ENCODE measurements around the gene AMMECR1L. TPM values are rescaled to one million over a fixed set of nuclear protein-coding genes. Genes with fewer than 3 reads are reported as not detected.
"Not testable (repeated sequence)": the region's sequence is repeated elsewhere in the genome, so short reads cannot be mapped to it uniquely, and the experiment has no call there.

Gene AMMECR1L
- total RNA-seq, 2 donors from 2014 or later = 9.9 to 29.6 TPM

DNA sequence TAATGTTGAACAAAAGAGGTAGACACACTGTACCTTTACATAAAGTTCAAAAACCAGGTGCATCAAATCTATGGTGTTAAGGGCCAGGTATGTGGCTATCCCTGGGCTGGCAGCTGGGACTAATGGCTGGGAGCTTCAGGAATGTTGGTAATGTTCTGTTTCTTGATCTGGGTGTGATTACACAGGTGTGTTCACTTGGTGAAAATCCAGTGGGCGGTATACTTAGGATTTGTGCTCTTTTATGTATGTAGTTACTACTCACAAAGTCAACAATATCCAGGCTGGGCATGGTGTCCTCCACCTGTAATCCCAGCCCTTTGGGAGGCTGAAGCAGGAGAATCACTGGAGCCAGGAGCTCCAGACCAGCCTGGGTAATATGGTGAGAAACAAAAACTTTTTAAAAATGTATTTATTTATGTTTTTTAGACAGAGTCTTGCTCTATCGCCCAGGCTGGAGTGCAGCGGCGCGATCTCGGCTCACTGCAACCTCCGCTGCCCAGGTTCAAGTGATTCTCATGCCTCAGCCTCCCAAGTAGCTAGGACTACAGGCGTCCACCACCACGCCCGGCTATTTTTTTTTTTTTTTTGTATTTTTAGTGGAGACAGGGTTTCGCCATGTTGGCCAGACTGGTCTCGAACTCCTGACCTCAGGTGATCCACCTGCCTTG, 22.1 kb upstream of the AMMECR1L start:
- H3K4me1 ChIP-seq (replicated peaks); H3K4me3 ChIP-seq; H3K27ac ChIP-seq; H3K36me3 ChIP-seq; intact Hi-C loops (cut with DNase I); H3K9me3 ChIP-seq; H3K27me3 ChIP-seq (replicated peaks; ENCODE audit: insufficient read depth): not testable (repeated sequence)
- 90% methylated on average over 12 of the region's 12 CpGs for WGBS
- peak; percentile 64 for TF ChIP-seq POLR2AphosphoS5 (IDR thresholded peaks at IDR 0.05)
- DNase-seq (ENCODE audit: low spot score) = peak; percentile 49

DNA sequence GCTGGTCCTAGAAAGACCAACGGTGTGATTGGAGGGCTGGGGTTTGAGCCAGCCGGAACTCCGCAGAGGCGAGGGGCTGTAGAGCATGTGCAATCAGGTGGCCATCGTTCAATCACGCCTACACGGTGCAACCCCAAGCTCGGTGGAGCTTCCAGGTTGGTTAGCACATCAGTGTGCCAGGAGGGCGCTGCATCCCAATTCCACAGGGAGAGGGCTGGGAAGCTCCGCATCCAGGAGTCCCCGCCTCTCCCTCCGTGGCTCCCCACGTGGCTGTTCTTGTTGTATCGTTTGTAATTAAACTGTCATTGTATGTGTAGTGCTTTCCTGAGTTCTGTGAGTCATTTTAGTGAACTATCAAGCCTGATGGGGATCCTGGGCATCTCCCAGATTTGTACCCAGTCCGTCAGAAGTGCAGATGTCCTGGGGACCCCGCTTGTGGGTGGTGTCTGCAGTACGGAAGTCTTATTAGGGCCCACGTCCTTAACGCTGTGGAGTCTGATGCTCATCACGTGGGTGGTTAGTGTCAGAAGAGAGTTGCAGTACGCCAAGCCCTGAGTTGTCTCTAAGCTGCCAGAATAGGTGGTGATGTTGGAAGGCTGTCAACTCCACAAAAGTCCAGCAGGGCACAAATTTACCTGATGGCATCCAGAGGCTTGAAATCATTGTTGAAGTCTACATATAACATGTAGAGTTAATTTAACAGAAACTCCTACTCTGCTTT, 20.6 kb upstream of the AMMECR1L start:
- intact Hi-C loops (cut with DNase I) = no loop called here
- no peaks in the 10 kb centered on the region for H3K4me1 ChIP-seq (replicated peaks)
- no peak for DNase-seq (ENCODE audit: low spot score)
- 57% methylated on average over 20 of the region's 21 CpGs for WGBS
- no peak overlapping the region for H3K27ac ChIP-seq
- no peaks in the 10 kb centered on the region for H3K27me3 ChIP-seq (replicated peaks; ENCODE audit: insufficient read depth)
- no peak for TF ChIP-seq POLR2A (IDR thresholded peaks at IDR 0.05)
- TF ChIP-seq, protein P1, sequence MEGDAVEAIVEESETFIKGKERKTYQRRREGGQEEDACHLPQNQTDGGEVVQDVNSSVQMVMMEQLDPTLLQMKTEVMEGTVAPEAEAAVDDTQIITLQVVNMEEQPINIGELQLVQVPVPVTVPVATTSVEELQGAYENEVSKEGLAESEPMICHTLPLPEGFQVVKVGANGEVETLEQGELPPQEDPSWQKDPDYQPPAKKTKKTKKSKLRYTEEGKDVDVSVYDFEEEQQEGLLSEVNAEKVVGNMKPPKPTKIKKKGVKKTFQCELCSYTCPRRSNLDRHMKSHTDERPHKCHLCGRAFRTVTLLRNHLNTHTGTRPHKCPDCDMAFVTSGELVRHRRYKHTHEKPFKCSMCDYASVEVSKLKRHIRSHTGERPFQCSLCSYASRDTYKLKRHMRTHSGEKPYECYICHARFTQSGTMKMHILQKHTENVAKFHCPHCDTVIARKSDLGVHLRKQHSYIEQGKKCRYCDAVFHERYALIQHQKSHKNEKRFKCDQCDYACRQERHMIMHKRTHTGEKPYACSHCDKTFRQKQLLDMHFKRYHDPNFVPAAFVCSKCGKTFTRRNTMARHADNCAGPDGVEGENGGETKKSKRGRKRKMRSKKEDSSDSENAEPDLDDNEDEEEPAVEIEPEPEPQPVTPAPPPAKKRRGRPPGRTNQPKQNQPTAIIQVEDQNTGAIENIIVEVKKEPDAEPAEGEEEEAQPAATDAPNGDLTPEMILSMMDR (IDR thresholded peaks at IDR 0.05) = no peak
- no peaks in the 10 kb centered on the region for H3K36me3 ChIP-seq
- H3K9me3 ChIP-seq = no peaks in the 10 kb centered on the region
- no peak overlapping the region for H3K4me3 ChIP-seq

DNA sequence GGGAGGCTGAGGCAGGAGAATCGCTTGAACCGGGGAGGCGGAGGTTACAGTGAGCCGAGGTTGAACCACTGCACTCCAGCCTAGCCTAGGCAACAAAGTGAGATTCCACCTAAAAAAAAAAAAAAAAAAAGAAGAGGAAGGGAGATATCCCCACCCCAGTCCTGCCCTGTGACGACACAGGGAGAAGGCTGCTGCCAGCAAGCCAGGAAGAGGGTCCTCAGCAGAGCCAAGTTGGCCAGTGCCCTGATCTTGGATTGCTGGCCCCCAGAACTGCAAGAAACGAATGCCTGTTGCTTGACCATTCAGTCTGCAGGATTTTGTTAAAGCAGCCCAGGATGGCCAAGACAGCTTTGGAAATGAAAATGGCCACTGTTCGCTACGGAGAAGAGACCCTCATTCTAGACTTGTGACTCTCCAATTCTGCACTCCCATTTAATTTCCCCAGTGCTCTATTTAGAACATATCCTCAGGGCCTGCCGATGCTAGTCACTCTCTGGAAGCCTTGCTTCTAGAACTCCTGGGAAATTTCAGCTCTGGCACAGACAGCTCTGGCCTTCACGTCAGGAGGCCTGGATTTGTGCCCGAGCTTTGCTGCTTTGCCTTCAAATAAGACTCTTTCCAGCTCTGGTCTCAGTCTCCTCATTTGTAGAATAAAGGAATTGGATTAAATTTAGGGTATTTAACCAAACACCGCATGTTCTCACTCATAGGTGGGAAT, 15.7 kb upstream of the AMMECR1L start:
- Histone ChIP-seq H3K27ac (no peak overlapping the region), H3K9me3 (no peaks in the 10 kb centered on the region), H3K36me3 (no peaks in the 10 kb centered on the region), H3K27me3 (replicated peaks; ENCODE audit: insufficient read depth) (no peaks in the 10 kb centered on the region), H3K4me3 (no peak overlapping the region), H3K4me1 (replicated peaks) (no peaks in the 10 kb centered on the region)
- intact Hi-C loops (cut with DNase I) = no loop called here
- 76% methylated on average over 12 of the region's 12 CpGs for WGBS
- TF ChIP-seq, protein P1 (IDR thresholded peaks at IDR 0.05) = no peak
- no peak for TF ChIP-seq POLR2A (IDR thresholded peaks at IDR 0.05)
- TF ChIP-seq POLR2AphosphoS5 (IDR thresholded peaks at IDR 0.05) = no peak
- no peak for DNase-seq (ENCODE audit: low spot score)

DNA sequence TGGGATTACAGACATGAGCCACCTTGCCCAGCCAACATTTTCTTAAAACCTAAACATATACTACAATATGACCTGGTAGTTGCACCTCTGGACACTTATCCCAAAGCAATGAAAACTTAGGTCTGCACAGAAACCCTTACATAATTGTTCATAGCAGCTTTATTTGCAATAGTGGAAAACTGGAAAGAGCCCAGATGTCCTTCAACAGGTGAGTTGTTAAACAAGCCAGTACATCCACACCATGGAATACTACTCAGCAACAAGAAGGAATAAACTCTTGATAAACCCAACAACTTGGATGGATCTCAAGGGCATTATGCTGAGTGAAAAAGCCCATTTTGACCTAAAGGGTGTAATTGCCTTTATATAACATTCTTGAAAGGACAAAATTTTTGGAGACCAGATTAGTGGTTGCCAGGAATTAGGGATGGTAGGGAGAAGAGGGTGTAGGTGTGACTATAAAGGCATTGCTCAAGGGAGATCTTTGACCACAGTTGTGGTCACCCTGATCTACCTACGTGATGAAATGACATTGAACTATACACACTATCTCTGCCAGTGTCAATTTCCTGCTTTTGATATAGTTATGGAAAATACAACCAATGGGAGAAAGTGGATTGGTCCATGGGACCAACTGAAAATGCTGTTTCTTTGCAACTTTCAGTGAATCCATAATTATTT, 11.9 kb upstream of the AMMECR1L start:
- 65% methylated on average over 1 of the region's 1 CpG for WGBS
- no peaks in the 10 kb centered on the region for H3K27me3 ChIP-seq (replicated peaks; ENCODE audit: insufficient read depth)
- DNase-seq (ENCODE audit: low spot score) = no peak
- intact Hi-C loops (cut with DNase I) = loop anchor here (10.0 kb wide), 2 partner anchors 57 to 337 kb away; no protein-coding TSS in a partner anchor
- H3K36me3 ChIP-seq = no peaks in the 10 kb centered on the region
- no peak overlapping the region for H3K4me3 ChIP-seq
- H3K27ac ChIP-seq = no peak overlapping the region
- H3K4me1 ChIP-seq (replicated peaks) = no peaks in the 10 kb centered on the region
- TF ChIP-seq POLR2A (IDR thresholded peaks at IDR 0.05) (no peak), POLR2AphosphoS5 (IDR thresholded peaks at IDR 0.05) (no peak)
- no peaks in the 10 kb centered on the region for H3K9me3 ChIP-seq

DNA sequence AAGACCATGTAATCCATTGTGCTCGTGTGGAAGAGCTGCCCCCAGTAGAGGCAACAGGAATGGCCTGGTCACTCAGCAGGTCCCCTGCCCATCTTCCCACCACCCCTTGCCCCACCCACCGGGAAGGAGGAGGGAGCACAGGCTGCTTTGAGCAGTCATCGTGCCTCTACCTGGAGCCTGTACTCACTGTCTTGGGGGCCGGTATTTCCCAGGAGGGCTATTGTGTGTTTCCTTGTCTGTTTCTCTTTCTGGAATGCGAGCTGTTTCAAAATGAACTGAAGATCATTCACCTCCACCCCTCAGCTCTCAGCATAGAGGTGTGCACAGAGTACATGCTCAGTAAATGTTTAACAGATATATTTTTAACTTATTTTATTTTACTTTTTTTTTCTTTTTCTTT, 7.7 kb upstream of the AMMECR1L start:
- no peaks in the 10 kb centered on the region for H3K4me1 ChIP-seq (replicated peaks)
- H3K36me3 ChIP-seq = no peaks in the 10 kb centered on the region
- H3K27ac ChIP-seq = no peak overlapping the region
- no peak for DNase-seq (ENCODE audit: low spot score)
- no peaks in the 10 kb centered on the region for H3K27me3 ChIP-seq (replicated peaks; ENCODE audit: insufficient read depth)
- no peaks in the 10 kb centered on the region for H3K9me3 ChIP-seq
- H3K4me3 ChIP-seq = no peak overlapping the region
- no peak for TF ChIP-seq POLR2A (IDR thresholded peaks at IDR 0.05)
- TF ChIP-seq, protein P1 (IDR thresholded peaks at IDR 0.05) = no peak
- no peak for TF ChIP-seq POLR2AphosphoS5 (IDR thresholded peaks at IDR 0.05)
- intact Hi-C loops (cut with DNase I) = loop anchor here (10.0 kb wide), 2 partner anchors 61 to 341 kb away; no protein-coding TSS in a partner anchor
- WGBS = 54% methylated on average over 5 of the region's 5 CpGs

All from prostate gland (tissue), 2 donors.